Measurements from ENCODE around the gene ATF6B. TPM values are rescaled to one million over a fixed set of nuclear protein-coding genes. Genes with fewer than 3 reads are reported as not detected.
A peak's percentile ranks its signal among the peaks of the same experiment; 100 is the strongest.

Gene ATF6B
- total and polyA plus RNA-seq, 2 of the 13 experiments (the other 11 are each of a cell fraction or from before 2014, with no cell fraction given): 18.1 to 44.0 TPM

DNA sequence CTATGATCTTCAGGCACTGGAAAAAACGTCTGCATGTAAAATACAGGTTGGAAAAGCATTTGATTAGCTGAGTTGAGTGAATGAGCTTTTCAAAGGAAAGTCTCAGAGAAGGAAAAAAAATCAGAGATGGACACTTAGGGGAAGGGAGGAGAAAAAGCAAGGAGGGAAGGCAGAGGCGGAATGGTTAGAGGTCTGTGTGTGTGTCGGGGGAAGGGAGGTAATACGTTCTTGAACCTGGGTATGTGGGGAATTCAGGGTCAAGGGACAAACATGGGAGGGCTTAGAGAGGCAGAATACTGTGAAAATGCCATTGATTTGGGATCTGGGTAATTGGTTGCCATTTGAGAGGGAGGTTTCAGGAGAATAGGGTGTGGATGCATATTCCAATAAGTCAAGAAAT is 18.6 kb upstream of the ATF6B start:
- no TSS peak for BruUV-seq (replicated peaks)
- H4K20me1 ChIP-seq (ENCODE audit: insufficient read depth, low read length): no peaks in the 10 kb centered on the region
- no peaks in the 10 kb centered on the region for H3K36me3 ChIP-seq (replicated peaks in 1 of 2; ENCODE audit: control insufficient read depth in 1 of 2, insufficient read depth in 2 of 2, low read length in 2 of 2)
- H3K79me2 ChIP-seq (ENCODE audit: insufficient read depth, low read length): no peaks in the 10 kb centered on the region
- DNase-seq (ENCODE audit: low spot score): no peak
- H3K4me2 ChIP-seq (ENCODE audit: low read depth, low read length): no peak overlapping the region
- ChIA-PET CTCF (ENCODE audit: low intra/inter-chr PET ratio, low total read pairs) (no interaction called here), POLR2A (no interaction called here)
- in situ Hi-C loops (cut with HindIII; ENCODE audit: extremely low pct_ligation_motif_present, low pct_unique_long_range_greater_than_20kb): no loop called here
- intact Hi-C loops (cut with micrococcal nuclease; ENCODE audit: unreplicated experiment): no loop called here
- H2AFZ ChIP-seq (ENCODE audit: low read length): peak overlapping the region; percentile 29
- FAIRE-seq: no peak
- H3K9me3 ChIP-seq (ENCODE audit: low read length): no peaks in the 10 kb centered on the region
- H3K4me1 ChIP-seq (ENCODE audit: insufficient read depth, low read length): peaks cover 16% of the 10 kb centered on the region
- WGBS (ENCODE audit: low lambda C conversion rate): 41% methylated on average over 4 of the region's 4 CpGs
- peaks cover 0 to 5% of the 10 kb centered on the region in 2 experiments; a peak in 1 of 5 replicates for H3K27me3 ChIP-seq (ENCODE audit: control insufficient read depth in 1 of 2, insufficient read depth in 2 of 2, low read length in 2 of 2)
- TF ChIP-seq ZNF235 (CRISPR knock-in tag; IDR thresholded peaks at IDR 0.05; ENCODE audit: borderline replicate concordance) (no peak), HCFC1 (IDR thresholded peaks at IDR 0.05; ENCODE audit: low read depth, low read length) (no peak), RFX5 (IDR thresholded peaks at IDR 0.05; ENCODE audit: low read depth, low read length) (no peak), NRL (CRISPR knock-in tag; IDR thresholded peaks at IDR 0.05; ENCODE audit: borderline replicate concordance) (no peak), ZMAT3 (CRISPR knock-in tag; conservative IDR thresholded peaks at IDR 0.05) (no peak), RFXAP (CRISPR knock-in tag; IDR thresholded peaks at IDR 0.05; ENCODE audit: borderline replicate concordance) (no peak), NKX3-1 (CRISPR knock-in tag; IDR thresholded peaks at IDR 0.05) (no peak), ZNF605 (CRISPR knock-in tag; IDR thresholded peaks at IDR 0.05) (no peak), ETV5 (CRISPR knock-in tag; IDR thresholded peaks at IDR 0.05; ENCODE audit: borderline replicate concordance) (no peak), ZNF292 (CRISPR knock-in tag; IDR thresholded peaks at IDR 0.05; ENCODE audit: borderline replicate concordance, low read depth) (no peak), IKZF4 (CRISPR knock-in tag; IDR thresholded peaks at IDR 0.05; ENCODE audit: borderline replicate concordance, low read depth, not compliant biosample characterization) (no peak), GTF3A (CRISPR knock-in tag; conservative IDR thresholded peaks at IDR 0.05) (no peak)
- TF ChIP-seq, protein P1, sequence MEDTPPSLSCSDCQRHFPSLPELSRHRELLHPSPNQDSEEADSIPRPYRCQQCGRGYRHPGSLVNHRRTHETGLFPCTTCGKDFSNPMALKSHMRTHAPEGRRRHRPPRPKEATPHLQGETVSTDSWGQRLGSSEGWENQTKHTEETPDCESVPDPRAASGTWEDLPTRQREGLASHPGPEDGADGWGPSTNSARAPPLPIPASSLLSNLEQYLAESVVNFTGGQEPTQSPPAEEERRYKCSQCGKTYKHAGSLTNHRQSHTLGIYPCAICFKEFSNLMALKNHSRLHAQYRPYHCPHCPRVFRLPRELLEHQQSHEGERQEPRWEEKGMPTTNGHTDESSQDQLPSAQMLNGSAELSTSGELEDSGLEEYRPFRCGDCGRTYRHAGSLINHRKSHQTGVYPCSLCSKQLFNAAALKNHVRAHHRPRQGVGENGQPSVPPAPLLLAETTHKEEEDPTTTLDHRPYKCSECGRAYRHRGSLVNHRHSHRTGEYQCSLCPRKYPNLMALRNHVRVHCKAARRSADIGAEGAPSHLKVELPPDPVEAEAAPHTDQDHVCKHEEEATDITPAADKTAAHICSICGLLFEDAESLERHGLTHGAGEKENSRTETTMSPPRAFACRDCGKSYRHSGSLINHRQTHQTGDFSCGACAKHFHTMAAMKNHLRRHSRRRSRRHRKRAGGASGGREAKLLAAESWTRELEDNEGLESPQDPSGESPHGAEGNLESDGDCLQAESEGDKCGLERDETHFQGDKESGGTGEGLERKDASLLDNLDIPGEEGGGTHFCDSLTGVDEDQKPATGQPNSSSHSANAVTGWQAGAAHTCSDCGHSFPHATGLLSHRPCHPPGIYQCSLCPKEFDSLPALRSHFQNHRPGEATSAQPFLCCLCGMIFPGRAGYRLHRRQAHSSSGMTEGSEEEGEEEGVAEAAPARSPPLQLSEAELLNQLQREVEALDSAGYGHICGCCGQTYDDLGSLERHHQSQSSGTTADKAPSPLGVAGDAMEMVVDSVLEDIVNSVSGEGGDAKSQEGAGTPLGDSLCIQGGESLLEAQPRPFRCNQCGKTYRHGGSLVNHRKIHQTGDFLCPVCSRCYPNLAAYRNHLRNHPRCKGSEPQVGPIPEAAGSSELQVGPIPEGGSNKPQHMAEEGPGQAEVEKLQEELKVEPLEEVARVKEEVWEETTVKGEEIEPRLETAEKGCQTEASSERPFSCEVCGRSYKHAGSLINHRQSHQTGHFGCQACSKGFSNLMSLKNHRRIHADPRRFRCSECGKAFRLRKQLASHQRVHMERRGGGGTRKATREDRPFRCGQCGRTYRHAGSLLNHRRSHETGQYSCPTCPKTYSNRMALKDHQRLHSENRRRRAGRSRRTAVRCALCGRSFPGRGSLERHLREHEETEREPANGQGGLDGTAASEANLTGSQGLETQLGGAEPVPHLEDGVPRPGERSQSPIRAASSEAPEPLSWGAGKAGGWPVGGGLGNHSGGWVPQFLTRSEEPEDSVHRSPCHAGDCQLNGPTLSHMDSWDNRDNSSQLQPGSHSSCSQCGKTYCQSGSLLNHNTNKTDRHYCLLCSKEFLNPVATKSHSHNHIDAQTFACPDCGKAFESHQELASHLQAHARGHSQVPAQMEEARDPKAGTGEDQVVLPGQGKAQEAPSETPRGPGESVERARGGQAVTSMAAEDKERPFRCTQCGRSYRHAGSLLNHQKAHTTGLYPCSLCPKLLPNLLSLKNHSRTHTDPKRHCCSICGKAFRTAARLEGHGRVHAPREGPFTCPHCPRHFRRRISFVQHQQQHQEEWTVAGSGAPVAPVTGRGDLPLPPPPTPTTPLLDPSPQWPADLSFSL (CRISPR knock-in tag; IDR thresholded peaks at IDR 0.05): no peak
- TF ChIP-seq, protein P2, sequence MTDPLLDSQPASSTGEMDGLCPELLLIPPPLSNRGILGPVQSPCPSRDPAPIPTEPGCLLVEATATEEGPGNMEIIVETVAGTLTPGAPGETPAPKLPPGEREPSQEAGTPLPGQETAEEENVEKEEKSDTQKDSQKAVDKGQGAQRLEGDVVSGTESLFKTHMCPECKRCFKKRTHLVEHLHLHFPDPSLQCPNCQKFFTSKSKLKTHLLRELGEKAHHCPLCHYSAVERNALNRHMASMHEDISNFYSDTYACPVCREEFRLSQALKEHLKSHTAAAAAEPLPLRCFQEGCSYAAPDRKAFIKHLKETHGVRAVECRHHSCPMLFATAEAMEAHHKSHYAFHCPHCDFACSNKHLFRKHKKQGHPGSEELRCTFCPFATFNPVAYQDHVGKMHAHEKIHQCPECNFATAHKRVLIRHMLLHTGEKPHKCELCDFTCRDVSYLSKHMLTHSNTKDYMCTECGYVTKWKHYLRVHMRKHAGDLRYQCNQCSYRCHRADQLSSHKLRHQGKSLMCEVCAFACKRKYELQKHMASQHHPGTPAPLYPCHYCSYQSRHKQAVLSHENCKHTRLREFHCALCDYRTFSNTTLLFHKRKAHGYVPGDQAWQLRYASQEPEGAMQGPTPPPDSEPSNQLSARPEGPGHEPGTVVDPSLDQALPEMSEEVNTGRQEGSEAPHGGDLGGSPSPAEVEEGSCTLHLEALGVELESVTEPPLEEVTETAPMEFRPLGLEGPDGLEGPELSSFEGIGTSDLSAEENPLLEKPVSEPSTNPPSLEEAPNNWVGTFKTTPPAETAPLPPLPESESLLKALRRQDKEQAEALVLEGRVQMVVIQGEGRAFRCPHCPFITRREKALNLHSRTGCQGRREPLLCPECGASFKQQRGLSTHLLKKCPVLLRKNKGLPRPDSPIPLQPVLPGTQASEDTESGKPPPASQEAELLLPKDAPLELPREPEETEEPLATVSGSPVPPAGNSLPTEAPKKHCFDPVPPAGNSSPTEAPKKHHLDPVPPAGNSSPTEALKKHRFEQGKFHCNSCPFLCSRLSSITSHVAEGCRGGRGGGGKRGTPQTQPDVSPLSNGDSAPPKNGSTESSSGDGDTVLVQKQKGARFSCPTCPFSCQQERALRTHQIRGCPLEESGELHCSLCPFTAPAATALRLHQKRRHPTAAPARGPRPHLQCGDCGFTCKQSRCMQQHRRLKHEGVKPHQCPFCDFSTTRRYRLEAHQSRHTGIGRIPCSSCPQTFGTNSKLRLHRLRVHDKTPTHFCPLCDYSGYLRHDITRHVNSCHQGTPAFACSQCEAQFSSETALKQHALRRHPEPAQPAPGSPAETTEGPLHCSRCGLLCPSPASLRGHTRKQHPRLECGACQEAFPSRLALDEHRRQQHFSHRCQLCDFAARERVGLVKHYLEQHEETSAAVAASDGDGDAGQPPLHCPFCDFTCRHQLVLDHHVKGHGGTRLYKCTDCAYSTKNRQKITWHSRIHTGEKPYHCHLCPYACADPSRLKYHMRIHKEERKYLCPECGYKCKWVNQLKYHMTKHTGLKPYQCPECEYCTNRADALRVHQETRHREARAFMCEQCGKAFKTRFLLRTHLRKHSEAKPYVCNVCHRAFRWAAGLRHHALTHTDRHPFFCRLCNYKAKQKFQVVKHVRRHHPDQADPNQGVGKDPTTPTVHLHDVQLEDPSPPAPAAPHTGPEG (CRISPR knock-in tag; IDR thresholded peaks at IDR 0.05): no peak
- H3K9ac ChIP-seq (ENCODE audit: insufficient read depth, low read depth, low read length): no peak overlapping the region
- H3K27ac ChIP-seq (ENCODE audit: extremely low read length, insufficient read depth, low read length): no peak overlapping the region
- H3K4me3 ChIP-seq (replicated peaks in 1 of 3; ENCODE audit: insufficient read depth in 1 of 3, low read depth in 2 of 3, low read length in 3 of 3): no peak overlapping the region
- ATAC-seq: no peak

All from HepG2 (cell line).